22Rv1 (cell line): ENCODE results near the gene MAP3K4.

Source experiments
- CTCF ChIP-seq: fragments of 450-650 bp; IDR thresholded peaks from 2 replicates; pipeline ENCODE4 v1.5.1; 2017; ENCODE audit warnings: mild to moderate bottlenecking
- ZFX ChIP-seq: fragments of 450-650 bp; IDR thresholded peaks from 2 replicates; pipeline ENCODE4 v1.6.1; 2017; ENCODE audit warnings: antibody characterized with exemption, borderline replicate concordance

DNA sequence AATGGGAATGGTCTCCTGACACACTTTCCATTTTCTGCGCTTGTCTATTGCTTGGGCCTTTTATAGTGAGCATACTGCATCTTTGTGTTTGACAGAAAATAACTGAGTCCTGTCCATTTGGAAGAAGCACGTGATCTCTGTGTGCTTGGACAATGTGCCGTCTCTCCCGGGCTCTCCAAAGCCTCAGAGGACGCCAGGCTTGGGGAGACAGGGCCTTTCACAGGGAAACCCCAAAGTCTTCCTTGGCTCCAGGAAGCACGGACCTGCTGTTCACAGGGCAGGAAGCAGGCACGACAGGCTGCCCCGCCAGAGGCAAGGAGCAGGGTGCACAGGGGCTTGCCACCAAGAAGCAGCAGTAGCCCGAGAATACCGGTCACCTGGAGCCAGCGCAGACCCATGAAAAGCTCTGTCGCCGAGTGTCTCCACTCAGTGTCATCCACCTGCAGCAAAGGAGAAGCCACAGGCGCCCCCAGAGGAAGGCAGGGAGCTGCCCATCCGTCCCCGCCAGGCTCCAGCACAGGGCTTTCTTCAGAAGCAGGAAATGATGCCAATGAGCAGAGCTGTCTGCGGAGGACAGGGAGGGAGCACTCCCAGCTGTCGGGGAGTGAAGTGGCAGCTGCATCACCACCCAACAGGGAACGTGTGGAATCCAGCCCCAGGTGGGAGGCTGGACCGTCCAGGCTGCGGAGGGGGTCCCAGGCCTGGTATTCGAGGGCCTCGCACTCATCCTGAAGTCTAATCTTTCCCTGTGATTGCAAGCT is 147.2 kb downstream of the MAP3K4 start:
- no peak for TF ChIP-seq CTCF
- TF ChIP-seq ZFX: no peak
